NK-92 (cell line): ENCODE results near the gene CPEB3.

ENCODE experiments used
- DNase-seq: peaks from one replicate; lab custom pipeline; 2025; ENCODE audit not compliant: unreplicated experiment; lab: John Stamatoyannopoulos, UW

CPEB3 gene

DNA sequence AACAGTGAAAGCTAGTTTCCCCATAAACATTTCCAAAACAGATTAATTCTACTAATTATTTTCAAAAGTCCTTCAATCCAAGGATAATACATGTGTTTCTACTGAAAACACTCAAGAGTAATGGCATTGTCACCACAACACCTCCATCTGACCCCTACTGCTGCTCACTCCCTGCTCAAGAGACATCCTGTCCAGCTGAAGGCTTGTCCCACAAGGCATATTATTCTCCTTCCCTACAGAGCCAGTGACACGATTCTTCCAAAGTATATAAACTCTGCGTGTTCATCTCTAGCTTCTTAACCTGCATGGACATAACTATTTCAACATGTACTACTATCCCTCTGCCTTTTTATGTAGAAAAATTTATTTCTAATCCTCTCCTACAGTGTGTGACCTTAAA lies 182.1 kb downstream of the CPEB3 start:
- DNase-seq = no peak

- no peak for DNase-seq
Measured at GRCh38 chr10:92108120-92108519, 182.8 kb downstream of the CPEB3 start.

GRCh38 chr10:92103376-92104090 lies 187.3 kb downstream of the CPEB3 start:
- DNase-seq = no peak

GRCh38 chr10:92102601-92103213 lies 188.2 kb downstream of the CPEB3 start:
- no peak for DNase-seq

DNA sequence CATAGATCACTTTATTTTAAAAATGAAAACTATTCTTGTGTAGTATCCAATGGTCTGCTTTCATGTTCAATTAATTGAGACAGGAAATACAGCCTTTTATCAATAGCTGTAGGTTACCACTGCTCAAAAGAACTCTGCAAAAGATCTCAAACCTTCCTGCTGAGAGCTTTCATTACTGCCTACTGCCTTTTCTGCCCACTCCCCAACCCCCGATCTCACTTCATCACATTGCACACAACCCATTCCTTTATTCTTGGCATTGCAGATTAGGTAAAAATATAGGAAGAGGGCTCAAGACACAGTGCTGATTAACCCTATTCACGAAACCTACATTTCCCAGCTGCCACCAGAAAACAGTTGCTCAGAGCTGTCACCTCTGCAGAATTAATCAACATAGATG lies 195.9 kb downstream of the CPEB3 start:
- no peak for DNase-seq

DNA sequence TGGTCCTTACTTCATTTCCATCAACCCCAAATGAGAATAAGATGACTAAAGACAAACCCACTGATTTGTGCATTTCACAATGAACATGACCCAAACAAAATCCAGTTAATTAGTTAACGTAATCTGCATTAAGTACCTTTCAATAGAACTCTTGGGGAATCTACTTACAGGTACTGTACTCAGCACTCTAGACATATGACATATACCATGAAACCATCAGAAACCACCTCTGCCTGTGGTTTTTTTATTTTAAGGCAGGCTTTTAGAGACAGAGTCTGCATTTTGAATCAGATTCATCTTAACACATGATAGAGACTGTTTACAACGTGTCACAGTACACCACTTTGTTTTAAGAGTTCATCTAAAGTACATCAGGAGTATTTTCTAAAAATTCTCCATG lies 198.9 kb downstream of the CPEB3 start:
- DNase-seq = no peak

DNA sequence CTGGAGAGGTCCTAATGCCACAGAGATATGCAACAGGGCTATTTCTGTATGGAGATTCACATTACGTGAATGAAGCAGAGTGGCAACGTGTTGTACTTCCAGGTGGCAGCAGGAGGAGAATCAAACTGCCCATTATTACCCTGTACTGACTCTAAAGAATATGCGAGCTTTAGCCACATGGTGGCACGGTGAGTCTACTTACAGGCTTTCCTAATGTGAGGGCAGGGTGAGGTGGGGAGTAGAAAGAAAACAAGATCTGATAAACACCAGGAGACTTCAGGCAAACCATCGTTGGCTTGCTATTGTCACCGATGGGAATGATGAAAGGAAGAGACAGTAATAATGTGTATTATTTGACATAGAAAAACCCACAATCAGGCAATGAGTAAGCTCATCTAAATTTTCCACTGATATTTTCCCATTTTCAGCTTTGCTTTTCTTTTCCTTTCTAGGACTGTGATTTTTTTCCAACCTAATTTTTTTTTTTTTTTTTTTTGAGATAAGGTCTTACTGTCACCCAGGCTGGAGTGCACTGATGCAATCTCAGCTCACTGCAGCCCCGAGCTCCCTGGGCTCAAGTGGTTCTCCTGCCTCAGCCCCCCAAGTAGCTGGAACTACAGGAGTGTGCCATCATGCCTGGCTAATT lies 203.0 kb downstream of the CPEB3 start:
- DNase-seq = no peak

DNA sequence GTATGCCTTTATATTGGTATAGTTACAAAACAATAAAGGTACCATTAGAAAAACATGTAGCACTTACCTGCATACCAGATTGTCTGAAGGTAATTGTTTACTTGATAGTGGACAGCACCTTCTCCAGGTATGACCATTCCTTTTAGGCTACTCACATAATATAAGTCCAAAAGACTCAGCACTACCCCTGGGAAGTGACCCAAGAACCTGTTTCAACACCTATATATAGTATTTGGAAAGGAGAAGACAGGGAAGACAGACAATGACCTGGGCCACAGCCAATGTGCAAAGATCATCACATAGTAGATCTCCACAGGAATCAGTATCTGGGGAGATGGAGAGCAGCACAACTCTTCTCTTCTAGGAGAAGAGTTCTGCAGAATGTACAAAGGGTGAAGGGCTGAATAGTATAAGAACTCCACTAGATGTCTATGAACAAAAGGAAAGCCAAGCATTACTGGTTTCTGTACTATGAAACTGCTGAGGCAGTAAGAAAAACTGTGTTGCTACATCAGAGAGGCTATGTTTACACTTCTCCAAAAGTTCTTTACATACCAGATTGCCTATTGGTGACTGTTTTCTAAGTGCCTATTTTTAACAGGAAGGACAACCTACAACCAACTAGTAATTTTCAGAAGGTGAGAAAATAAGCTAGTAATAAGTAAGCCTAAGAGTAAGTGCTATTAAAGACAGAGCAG lies 208.1 kb downstream of the CPEB3 start:
- DNase-seq = no peak

GRCh38 chr10:92081641-92082040 lies 209.2 kb downstream of the CPEB3 start:
- no peak for DNase-seq

- no peak for DNase-seq
Measured at GRCh38 chr10:92080244-92080643, 210.6 kb downstream of the CPEB3 start.

DNA sequence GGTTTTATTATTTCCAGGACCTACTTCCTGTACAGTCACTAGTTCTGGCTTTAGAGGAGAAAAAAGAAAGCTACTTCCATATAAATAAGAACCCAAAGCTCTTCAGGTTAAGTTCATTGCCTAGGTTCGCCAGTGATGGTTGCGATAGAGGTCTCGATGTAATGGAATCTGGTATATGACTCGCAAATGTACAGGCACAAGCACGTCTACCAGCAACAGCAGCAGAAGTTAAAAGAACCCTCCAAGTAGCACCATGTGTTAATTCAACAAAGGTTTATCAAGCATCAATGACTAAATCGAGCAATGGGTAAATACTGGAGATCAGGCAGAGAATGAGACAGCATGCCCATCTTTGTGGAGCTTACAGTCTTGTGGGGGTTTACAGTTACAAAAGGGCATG lies 211.9 kb downstream of the CPEB3 start:
- DNase-seq = no peak

DNA sequence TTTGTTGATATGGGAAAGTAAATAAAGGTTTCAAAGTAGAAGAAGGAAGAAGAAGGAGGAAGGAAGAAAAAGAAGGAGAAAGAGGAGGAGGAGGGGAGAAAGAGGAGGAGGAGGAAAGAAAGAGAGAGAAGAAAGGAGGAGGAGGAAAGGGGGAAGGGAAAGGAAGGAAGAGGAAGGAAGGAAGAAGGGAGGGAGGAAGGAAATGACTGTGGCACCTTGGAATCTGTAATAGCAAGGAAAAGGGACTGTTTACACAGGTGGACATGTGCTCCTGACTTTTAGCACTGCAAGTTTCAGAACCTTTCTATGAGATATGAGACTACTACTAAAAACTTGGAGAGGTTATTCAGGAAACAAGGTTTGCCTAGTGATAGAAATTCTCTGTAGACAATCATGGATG lies 214.2 kb downstream of the CPEB3 start:
- no peak for DNase-seq

- no peak for DNase-seq
Measured at GRCh38 chr10:92075829-92076228, 215.0 kb downstream of the CPEB3 start.

DNA sequence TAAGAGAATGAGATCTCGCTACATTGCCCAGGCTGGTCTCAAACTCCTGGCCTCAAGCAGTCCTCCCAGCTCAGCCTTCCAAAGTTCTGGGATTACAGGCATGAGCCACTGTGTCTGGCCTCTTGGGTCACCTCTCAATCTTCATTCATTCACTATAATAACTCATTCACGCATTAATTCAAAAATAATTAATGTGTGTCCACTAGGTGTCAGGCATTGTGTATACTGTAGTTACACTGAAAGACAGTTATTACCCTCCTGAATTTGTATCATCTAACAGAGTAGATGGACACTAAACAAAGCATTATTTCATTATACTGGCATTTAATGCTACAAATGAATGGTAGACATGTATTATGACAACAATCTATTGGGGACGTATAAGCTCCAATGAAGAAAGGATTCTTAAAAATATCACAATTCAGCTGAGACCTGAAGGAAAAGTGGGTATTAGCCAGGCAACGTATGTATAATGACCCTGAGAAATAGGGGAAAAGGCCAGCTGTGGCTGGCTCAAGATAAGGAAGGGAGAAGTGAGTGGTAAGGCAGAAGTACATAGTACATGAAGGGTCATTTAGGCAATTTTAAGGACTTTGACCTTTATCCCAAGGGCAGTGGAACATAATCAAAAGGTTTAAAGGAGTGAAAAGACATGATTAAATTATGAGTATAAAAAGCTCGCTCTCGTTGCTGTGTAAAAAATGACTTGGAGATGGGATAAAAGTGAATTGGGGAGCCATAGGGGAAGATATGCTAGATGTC lies 216.6 kb downstream of the CPEB3 start:
- DNase-seq = no peak

DNA sequence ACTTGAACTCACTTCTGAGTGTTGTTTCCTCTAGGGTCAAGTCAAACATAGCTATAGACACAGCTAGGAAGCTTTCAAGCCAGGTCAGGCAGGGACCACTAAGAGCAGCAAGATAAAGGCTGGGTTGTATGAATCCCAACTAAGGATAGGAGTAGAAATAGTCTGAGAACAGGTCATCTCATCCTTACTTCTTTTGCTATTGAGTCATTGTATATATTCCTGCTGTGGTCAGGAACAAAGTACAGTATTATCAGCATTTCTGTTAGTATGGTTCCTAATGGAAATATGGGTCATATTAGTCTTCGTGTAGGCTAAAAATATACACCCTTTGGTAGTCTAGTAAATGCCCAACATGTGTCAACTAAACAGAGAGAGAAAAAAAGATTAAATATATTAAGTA lies 222.0 kb downstream of the CPEB3 start:
- DNase-seq = no peak

GRCh38 chr10:92066386-92066785 lies 224.5 kb downstream of the CPEB3 start:
- DNase-seq = no peak

- DNase-seq = no peak
Measured at GRCh38 chr10:92064506-92064905, 226.4 kb downstream of the CPEB3 start.

DNA sequence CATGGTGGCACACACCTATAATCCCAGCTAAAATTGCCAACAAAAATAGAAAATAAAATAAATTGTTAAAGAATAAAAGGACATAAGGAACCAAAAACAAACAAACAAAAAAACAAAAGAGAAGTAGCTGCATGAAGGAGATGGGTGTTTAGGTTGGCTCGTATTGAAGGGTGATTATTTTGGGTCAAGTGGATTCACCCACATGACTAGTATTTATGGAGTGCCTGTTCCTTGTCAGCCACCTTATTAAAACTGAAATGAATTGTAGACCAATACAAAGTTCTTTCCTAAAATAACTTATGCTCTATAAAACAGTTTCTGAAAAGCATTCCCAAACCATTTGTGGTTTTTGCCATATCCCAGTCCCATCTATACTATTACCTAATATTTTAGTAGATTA lies 228.6 kb downstream of the CPEB3 start:
- DNase-seq = no peak

DNA sequence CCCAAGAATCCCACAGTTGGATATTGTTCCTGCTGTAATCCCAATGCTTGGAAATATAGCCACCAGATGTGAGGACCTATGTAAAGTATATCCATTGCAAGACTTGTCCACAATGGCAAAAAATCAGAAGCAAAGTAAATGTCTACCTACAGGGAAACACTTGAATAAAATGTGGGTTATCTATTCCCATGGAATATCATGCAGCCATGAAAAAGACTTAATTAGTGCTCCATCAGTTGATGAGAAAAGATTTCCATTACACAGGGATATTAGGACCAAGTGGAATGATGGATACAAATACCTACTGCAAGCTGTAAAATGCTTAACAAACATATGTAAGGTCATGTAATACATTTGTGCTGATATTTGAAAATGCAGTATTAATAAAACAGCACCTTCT lies 236.1 kb downstream of the CPEB3 start:
- DNase-seq = no peak

DNA sequence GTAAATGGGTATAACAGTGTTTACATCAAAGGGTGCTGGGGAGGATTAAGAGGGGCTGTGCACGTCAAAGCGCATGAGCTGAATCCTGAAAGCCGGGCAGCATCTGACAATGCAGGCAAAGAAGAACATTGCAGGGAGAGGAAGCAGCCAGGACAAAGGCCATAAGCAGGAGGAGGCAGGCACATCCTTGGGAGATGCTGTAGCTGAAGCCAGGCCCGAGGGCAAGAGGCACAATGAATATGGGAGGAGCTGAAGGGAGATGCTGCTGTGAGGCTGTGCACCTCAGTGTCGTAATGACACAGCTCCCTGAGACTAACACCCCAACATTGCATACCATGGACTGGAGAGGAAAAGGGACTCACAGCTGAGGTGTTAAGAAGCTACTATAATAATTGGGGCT lies 238.1 kb downstream of the CPEB3 start:
- DNase-seq = no peak

DNA sequence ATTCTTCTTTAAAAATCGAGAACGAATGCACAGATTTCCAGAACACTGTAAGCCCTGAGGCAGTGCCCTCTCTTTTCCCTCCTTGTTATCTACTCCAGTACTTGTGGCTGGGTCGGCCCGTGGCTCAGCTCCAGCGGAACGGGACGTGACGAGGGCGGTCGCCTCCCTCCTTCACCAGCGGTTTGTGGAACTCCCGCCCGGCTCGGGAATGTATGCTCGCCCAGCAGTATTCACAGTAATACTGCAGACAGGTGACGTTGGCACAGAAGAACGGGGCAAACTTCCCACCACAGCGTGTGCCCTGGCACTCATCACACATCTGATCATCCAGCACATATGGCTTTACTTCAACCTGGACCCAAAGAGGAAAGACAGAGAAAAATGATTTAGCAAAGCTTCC lies 238.8 kb downstream of the CPEB3 start:
- no peak for DNase-seq
